SK-N-SH treated with all-trans-retinoic acid at 6 μM for 48 hours (cell line): ENCODE measurements around the gene MUC5AC.

Source experiments
- ARNTL ChIP-seq: fragments of 450-650 bp; formaldehyde crosslinking; IDR thresholded peaks from 2 replicates; pipeline ENCODE4 v1.5.0; 2020; ENCODE audit warnings: low read depth, mild to moderate bottlenecking, moderate library complexity, borderline replicate concordance
- CREB5 ChIP-seq: fragments of 250-450 bp; sonication (Bioruptor Pico); IDR thresholded peaks from 2 replicates; pipeline ENCODE4 v1.5.1; 2020; ENCODE audit warnings: low read depth, mild to moderate bottlenecking, moderate library complexity
- CSDC2 ChIP-seq: fragments of 250-450 bp; sonication (Bioruptor Pico); IDR thresholded peaks from 2 replicates; pipeline ENCODE4 v1.5.0; 2020; ENCODE audit warnings: mild to moderate bottlenecking, moderate library complexity
- ESRRG ChIP-seq: fragments of 250-450 bp; sonication (Bioruptor Pico); IDR thresholded peaks from 2 replicates; pipeline ENCODE4 v1.6.1; 2021; ENCODE audit warnings: mild to moderate bottlenecking
- GLIS3 ChIP-seq: fragments of 250-450 bp; sonication (Bioruptor Pico); IDR thresholded peaks from 2 replicates; pipeline ENCODE4 v1.5.0; 2020; ENCODE audit warnings: mild to moderate bottlenecking, moderate library complexity
- ISL1 ChIP-seq: fragments of 250-450 bp; sonication (Bioruptor Pico); IDR thresholded peaks from 2 replicates; pipeline ENCODE4 v2.1.2; 2022; ENCODE audit warnings: mild to moderate bottlenecking, moderate library complexity
- PATZ1 ChIP-seq: fragments of 250-450 bp; sonication (Bioruptor Pico); IDR thresholded peaks from 2 replicates; pipeline ENCODE4 v1.8.0; 2020; ENCODE audit warnings: mild to moderate bottlenecking, moderate library complexity, borderline replicate concordance
- PPARA ChIP-seq: fragments of 250-450 bp; sonication (Bioruptor Pico); IDR thresholded peaks from 2 replicates; pipeline ENCODE4 v1.5.0; 2020; ENCODE audit warnings: mild to moderate bottlenecking, borderline replicate concordance
- RARB ChIP-seq: fragments of 250-450 bp; sonication (Bioruptor Pico); IDR thresholded peaks from 2 replicates; pipeline ENCODE4 v1.8.0; 2021; ENCODE audit warnings: mild to moderate bottlenecking, moderate library complexity
- TCF4 ChIP-seq: fragments of 250-450 bp; sonication (Bioruptor Pico); IDR thresholded peaks from 2 replicates; pipeline ENCODE4 v1.8.0; 2021; ENCODE audit warnings: mild to moderate bottlenecking, moderate library complexity, borderline replicate concordance
- TOX ChIP-seq: fragments of 250-450 bp; sonication (Bioruptor Pico); IDR thresholded peaks from 2 replicates; pipeline ENCODE4 v1.8.0; 2021; ENCODE audit warnings: mild to moderate bottlenecking, moderate library complexity, borderline replicate concordance
- ZFP3 ChIP-seq: fragments of 250-450 bp; sonication (Bioruptor Pico); IDR thresholded peaks from 2 replicates; pipeline ENCODE4 v1.5.0; 2020; ENCODE audit warnings: mild to moderate bottlenecking, moderate library complexity
- ZFP30 ChIP-seq: fragments of 450-650 bp; formaldehyde crosslinking; IDR thresholded peaks from 2 replicates; pipeline ENCODE4 v1.5.0; 2022; ENCODE audit warnings: mild to moderate bottlenecking, moderate library complexity
- ZNF565 ChIP-seq: fragments of 450-650 bp; formaldehyde crosslinking; conservative IDR thresholded peaks from 2 replicates; pipeline ENCODE4 v1.5.0; 2020; ENCODE audit warnings: low read depth, mild to moderate bottlenecking, moderate library complexity

- TF ChIP-seq RARB (CRISPR knock-in tag) (no peak), CREB5 (CRISPR knock-in tag) (no peak), PPARA (CRISPR knock-in tag) (no peak), CSDC2 (CRISPR knock-in tag) (no peak), ZFP3 (no peak), ZNF565 (CRISPR knock-in tag) (no peak), PATZ1 (no peak), ISL1 (CRISPR knock-in tag) (no peak), GLIS3 (CRISPR knock-in tag) (no peak), TOX (CRISPR knock-in tag) (no peak), ARNTL (CRISPR knock-in tag) (no peak), TCF4 (CRISPR knock-in tag) (no peak), ESRRG (CRISPR knock-in tag) (no peak), ZFP30 (CRISPR knock-in tag) (no peak)
These were observed 39.0 kb downstream of the MUC5AC start for GRCh38 chr11:1196516-1197391.
